NK-92 (cell line): ENCODE measurements around the gene TXNDC11.

Source experiments
- DNase-seq: peaks from one replicate; lab custom pipeline; 2025; ENCODE audit not compliant: unreplicated experiment; lab: John Stamatoyannopoulos, UW

The TXNDC11 gene

GRCh38 chr16:11662582-11662981 lies 80.1 kb downstream of the TXNDC11 start:
- DNase-seq, result no peak

GRCh38 chr16:11660565-11660964 lies 82.1 kb downstream of the TXNDC11 start:
- no peak for DNase-seq

DNA sequence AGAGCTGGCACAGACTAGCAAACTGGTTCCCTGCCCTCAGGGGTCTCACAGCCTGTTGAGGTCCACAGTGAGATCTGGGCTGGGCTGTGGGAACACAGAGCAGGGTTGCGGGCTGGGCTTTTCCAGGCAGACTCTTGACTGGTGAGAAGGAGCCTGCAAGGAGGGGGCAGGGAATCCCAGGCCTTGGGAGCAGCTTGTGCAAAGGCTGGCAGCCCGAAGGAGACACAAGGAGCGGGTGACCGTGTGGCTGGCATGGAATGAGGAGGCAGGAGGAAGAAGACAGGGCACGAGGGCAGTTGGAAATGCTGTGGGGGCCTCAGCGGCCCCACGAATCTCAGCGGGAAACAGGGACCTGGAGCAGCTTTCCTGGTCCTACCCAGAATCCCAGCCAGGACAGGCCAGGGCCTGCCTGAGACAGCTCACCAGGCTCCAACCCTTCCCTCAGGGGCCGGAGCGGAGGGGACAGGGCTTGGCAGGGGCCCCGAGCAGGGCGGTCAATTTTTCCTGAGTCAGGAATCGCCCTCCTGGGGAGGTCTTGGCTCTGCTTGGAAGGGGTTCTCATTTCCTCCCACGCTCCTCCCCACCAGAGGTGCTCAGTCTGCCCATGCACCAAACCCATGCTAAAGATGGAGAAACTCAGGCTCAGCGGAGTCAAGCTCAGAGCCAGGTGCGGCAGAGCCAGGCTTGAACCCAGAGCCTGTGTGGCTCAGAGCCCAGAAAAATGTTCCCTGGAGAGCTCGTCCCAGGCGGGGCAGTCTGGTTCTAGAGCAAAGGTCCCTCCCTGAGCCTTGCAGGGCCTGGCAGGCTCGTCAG lies 83.6 kb downstream of the TXNDC11 start:
- DNase-seq, result no peak

DNA sequence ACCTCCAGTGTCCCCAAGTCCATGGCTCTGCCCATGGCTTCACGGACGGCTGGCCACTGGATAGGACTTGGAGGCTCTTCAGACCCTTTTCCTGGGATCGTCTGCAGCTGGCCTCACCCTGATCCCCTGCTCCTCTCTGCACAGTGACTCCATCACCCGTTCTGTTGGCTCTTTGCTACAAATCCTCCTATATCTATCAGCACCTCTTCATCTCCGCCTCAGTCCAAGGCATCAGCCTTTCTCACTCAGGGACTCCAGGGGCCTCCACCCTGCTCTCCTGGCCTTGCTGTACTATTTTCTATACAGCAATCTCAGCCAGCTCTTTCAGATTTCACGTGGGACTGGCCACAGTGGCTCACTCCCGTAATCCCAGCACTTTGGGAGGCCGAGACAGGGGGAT lies 85.1 kb downstream of the TXNDC11 start:
- DNase-seq, result no peak

- DNase-seq, result no peak
Measured at GRCh38 chr16:11655655-11656054, 87.0 kb downstream of the TXNDC11 start.

- no peak for DNase-seq
Measured at GRCh38 chr16:11651796-11652195, 90.9 kb downstream of the TXNDC11 start.

DNA sequence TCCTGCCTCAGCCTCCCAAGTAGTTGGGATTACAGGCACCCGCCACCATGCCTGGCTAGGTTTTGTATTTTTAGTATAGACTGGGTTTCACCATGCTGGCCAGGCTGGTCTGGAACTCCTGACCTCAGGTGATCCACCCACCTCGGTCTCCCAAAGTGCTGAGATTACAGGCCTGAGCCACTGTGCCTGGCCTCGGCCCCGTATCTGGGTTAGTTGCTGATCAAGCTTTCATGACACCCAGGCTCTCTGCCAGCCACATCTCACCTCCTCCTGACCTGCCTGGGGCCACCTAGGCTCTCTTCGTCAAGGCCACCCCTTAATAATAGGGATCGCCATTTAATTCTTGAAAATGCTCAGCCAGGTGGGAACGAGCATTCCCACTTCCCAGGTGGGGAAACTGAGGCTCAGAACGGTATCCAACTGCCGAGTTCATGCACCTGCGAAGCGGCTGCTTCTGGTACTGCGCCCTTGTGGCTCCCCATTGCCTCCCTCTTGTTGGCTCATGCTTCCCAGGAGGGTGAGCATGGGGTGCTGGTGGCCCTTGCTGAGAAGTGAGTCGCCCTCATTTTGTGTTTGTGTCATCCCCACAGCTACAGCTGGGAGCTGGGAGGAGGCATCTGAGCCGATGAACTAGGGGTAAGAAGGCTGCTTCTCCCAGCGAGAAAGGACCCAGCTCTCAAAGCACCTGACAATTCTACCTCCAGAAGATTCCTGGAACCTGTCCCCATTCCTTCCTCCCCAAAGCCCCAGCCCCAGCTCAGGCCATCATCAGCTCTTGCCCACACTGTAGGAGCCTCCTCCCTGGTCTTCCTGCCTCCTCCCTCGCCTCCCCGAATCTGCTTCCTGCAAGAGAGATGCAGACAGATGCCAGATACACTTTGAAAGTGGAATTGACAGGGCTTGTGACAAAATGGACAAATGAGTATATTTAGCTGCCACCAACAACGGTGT lies 91.7 kb downstream of the TXNDC11 start:
- no peak for DNase-seq

DNA sequence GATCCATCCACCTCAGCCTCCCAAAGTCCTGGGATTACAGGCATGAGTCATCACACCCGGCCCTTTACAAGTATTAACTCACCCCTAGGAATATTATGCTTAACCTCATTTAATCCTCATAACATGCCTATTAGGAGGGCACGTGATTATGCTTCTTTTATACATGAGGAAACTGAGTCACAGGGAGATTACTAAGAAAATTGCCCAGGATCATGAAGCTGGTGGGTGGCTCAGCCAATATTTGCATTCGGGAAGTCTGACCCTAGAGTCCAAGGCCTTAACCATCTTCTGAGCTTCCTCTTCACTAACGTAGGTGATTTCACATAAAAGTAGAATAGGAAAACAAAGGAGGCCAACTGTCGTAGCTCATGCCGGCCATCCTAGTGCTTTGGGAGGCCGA lies 93.4 kb downstream of the TXNDC11 start:
- DNase-seq, result no peak

DNA sequence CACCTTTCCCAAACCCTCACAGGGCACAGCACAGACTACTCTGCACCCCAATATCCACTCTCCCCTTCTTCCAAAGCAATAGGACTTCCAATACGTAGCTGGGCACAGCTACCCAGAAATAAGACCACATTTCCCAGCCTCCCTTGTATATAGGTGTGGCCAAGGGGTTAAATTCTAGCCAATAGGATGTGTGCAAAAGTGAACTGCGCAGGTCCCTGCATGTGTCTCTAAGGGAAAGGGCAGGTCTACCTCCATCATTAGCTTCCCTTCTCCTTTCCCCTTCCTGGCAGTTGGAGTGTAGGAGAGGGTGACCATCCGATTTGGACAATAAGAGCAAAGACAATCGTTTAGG lies 99.9 kb downstream of the TXNDC11 start:
- DNase-seq, result no peak

GRCh38 chr16:11640987-11641817 lies 101.5 kb downstream of the TXNDC11 start:
- DNase-seq, result no peak

- no peak for DNase-seq
Measured at GRCh38 chr16:11639925-11640899, 102.4 kb downstream of the TXNDC11 start.

GRCh38 chr16:11639008-11639562 lies 103.6 kb downstream of the TXNDC11 start:
- DNase-seq, result no peak

DNA sequence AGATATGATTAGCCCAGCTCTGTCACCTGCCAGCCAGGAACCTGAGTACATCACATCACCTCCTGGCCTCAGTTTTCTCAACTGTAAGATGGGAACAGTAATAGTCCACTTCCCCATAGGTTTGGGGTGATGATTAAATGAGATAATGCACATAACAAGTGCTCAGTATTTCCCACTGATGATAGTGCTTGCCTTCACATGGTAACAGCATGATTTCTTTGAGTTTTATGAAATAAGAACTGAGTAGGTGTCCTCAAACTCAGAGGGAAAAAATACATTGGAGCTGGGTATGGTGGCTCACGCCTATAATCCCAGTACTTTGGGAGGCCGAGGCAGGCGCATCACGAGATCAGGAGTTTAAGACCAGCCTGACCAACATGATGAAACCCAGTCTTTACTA lies 104.5 kb downstream of the TXNDC11 start:
- no peak for DNase-seq

DNA sequence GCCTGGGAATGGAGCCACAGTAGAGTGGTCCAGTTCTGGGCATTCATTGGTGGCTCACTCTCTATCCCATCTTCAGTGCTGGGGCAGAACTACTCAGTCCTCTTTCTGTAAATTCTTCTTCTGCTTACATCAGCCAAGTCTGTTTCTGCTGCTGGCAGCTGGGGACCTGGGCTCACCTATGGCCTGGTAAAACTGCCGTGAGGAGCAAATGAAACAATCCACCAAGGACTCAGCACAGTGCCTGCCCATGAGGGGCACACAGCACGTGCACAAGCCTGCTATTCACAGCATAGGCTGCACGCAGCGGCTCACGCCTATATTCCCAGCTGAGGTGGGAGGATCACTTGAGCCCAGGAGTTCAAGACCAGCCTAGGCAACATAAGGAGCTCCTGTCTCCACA lies 105.3 kb downstream of the TXNDC11 start:
- DNase-seq, result no peak

DNA sequence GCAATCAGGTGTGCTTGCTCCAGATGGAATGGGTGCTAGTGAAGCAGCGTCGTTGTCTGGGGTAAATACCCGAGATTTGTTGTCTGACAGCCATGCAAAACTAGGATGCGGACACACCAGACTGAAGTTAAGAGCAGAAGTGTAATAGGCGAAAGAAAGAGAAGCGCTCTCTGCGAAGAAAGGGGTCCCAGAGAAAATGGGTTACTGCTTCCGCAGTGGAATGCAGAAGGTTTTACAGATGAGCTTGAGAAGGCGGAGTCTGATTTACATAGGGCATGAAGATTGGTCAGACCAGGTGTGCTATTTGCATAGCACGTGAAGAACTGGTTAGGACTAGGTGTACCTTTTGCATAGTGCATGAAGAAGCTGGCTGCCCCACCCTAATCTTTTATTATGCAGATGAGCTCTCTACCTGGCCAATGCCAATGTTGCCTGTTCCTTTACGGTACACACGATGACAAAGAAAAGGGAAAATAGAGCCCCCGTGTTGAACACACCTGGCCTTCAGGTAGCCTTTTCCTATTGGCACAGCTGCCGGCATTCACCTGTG lies 106.4 kb downstream of the TXNDC11 start:
- no peak for DNase-seq

- DNase-seq, result no peak
Measured at GRCh38 chr16:11635679-11636171, 106.9 kb downstream of the TXNDC11 start.

DNA sequence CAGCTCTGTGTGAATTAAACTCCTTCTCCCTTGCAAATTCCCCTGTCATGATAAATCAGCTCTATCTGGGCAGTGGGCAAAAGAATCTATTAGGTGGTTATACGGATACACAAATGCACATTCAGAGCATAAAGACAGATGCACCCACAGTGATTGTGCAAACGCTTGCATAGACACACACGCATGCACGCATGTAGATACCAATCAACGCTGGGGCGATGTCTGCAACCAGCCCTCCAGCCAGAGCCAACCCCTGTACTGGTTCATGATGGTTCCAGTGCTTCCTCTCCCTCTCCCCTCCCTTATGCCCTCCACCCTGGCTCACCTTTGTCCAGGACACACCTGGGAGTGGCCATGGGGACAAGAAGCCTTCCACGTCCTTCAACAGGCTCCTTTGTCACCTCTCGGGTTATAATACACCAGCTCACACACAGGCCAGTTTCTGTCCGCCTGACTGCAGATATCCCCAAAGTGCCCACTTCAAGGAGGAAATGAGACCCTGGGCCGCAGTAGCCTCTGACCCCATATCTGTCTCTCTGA lies 107.5 kb downstream of the TXNDC11 start:
- no peak for DNase-seq

DNA sequence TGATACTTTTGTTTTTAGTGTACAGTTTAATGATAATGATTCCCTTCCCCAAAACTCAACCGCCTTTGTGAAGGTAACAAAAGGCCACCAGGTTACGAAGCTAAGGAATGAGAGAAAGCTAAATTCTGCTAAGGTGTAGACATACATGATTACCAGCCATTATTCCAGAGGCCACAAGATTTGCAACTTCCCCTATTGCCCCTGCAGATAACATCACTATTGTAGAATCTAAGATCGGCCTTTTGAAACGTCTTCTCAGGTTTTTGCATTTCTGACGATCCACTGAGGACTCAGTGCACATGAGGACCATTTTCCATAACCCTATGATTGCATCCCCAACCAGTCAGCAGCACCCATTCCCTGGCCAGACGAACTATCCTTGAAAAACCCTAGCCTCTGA lies 108.3 kb downstream of the TXNDC11 start:
- no peak for DNase-seq

DNA sequence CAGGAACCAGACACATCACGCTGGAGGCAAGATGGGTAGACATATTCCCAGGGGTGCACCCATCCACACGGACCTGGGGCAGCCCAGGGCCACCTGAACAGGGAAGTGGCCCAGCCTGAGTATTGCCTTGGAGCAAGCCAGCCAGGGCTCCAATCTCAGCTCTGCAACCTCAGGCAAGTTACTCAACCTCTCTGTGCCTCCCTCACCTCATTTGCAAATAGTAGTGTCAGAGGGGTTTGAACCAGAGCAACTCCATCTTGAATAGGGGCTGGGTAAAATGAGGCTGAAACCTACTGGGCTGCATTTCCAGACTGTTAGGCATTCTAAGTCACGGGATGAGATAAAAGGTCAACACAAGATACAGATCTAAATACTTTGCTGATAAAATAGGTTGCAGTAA lies 109.5 kb downstream of the TXNDC11 start:
- no peak for DNase-seq
